Mesothelial cell of epicardium (in vitro differentiated cells): ENCODE results near the gene INPP5B. TPM values are rescaled to one million over a fixed set of nuclear protein-coding genes. Genes with fewer than 3 reads are reported as not detected.
"Not testable (repeated sequence)": the region's sequence is repeated elsewhere in the genome, so short reads cannot be mapped to it uniquely, and the experiment has no call there.

Experiments used
- DNase-seq, 2 experiments: peaks; one replicate each; pipeline ENCODE4 v3.0.0; 2021; ENCODE audit warnings: low spot score in 2 of 2; ENCODE audit not compliant: unreplicated experiment in 2 of 2
- H3K27ac Mint-ChIP-seq: 2 replicates; pipeline ENCODE4 v1.8.0; 2021; ENCODE audit warnings: mixed read lengths
- H3K27me3 Mint-ChIP-seq: 2 replicates; pipeline ENCODE4 v1.8.0; 2021; ENCODE audit warnings: low read depth, mixed read lengths
- H3K36me3 Mint-ChIP-seq: 2 replicates; pipeline ENCODE4 v1.8.0; 2021; ENCODE audit warnings: mixed read lengths
- H3K4me1 Mint-ChIP-seq: 2 replicates; pipeline ENCODE4 v1.8.0; 2021; ENCODE audit warnings: mixed read lengths
- H3K4me3 Mint-ChIP-seq: 2 replicates; pipeline ENCODE4 v1.8.0; 2021; ENCODE audit warnings: mild to moderate bottlenecking, moderate library complexity, mixed read lengths
- H3K9me3 Mint-ChIP-seq: 2 replicates; pipeline ENCODE4 v1.8.0; 2021; ENCODE audit warnings: mixed read lengths
- total RNA-seq: library from RNA; stranded (reverse); gene quantifications from 3 replicates; pipeline ENCODE4 v1.2.1, GENCODE V29; 2021
- TF ChIP-seq, protein P1 (sequence below): fragments of 200-600 bp; sonication (generic); IDR thresholded peaks from one replicate; pipeline ENCODE4 v1.5.0; 2021; ENCODE audit warnings: antibody characterized with exemption; ENCODE audit not compliant: unreplicated experiment

The INPP5B gene
- total RNA-seq, 1 donor from 2014 or later = 21.5 TPM

DNA sequence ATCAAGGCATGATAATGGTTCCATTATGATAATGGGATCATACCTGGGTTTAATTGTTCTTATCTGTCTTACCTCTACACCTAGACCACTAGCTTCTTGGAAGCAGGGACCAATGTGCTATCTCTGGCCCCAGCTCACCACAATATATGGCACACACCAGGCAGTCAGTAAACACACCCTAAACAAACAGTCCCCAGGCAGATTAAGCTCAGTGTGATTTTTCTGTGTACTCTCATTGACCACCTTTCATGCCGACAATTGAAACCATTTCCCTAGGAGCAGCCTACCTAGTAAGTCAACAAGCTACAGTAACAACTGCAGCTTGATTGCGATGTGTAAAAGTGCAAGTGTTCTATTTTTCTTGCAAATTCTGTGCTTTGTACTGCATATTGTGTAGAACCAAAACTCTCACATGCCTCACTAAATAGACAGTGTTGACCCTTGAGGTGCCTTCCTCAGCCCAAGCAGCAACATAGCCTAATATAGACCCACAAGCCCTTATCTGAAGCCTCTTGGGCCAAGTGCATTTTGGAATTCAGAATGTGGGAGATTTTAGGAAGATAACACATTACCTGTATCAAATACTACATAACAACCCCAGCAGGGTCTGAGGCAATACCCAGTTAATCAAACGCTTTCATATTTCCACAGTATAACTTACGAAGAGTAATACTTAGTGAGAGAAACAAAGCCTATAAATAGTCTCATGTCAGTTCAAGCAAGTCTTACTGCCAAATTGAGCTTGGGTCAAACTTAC lies 32.0 kb downstream of the INPP5B start:
- no peaks in the 10 kb centered on the region for H3K27me3 Mint-ChIP-seq
- no peak for DNase-seq

DNA sequence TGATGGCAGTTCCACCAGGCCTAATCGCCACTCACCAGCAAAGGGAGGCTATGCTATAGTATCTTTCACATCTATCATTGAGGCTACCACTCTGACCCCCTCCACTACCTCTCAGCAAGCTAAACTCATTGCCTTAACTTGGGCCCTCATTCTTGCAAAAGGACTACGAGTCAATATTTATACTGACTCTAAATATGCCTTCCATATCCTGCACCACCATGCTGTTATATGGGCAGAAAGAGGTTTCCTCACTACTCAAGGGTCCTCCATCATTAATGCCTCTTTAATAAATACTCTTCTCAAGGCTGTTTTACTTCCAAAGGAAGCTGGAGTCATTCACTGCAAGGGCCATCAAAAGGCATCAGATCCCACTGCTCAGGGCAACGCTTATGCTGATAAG lies 35.4 kb downstream of the INPP5B start:
- not testable (repeated sequence) for H3K4me3 Mint-ChIP-seq, DNase-seq, H3K27ac Mint-ChIP-seq, H3K27me3 Mint-ChIP-seq, H3K4me1 Mint-ChIP-seq
- Mint-ChIP-seq H3K36me3 (peaks cover 18% of the 10 kb centered on the region), H3K9me3 (peaks cover 14% of the 10 kb centered on the region)

More for the DNA sequence above, 32.0 kb downstream of the INPP5B start:
- Mint-ChIP-seq H3K27ac (no peak overlapping the region), H3K4me1 (no peaks in the 10 kb centered on the region), H3K4me3 (no peak overlapping the region), H3K9me3 (no peaks in the 10 kb centered on the region), H3K36me3 (no peaks in the 10 kb centered on the region)
- TF ChIP-seq, protein P1, sequence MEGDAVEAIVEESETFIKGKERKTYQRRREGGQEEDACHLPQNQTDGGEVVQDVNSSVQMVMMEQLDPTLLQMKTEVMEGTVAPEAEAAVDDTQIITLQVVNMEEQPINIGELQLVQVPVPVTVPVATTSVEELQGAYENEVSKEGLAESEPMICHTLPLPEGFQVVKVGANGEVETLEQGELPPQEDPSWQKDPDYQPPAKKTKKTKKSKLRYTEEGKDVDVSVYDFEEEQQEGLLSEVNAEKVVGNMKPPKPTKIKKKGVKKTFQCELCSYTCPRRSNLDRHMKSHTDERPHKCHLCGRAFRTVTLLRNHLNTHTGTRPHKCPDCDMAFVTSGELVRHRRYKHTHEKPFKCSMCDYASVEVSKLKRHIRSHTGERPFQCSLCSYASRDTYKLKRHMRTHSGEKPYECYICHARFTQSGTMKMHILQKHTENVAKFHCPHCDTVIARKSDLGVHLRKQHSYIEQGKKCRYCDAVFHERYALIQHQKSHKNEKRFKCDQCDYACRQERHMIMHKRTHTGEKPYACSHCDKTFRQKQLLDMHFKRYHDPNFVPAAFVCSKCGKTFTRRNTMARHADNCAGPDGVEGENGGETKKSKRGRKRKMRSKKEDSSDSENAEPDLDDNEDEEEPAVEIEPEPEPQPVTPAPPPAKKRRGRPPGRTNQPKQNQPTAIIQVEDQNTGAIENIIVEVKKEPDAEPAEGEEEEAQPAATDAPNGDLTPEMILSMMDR = no peak

DNA sequence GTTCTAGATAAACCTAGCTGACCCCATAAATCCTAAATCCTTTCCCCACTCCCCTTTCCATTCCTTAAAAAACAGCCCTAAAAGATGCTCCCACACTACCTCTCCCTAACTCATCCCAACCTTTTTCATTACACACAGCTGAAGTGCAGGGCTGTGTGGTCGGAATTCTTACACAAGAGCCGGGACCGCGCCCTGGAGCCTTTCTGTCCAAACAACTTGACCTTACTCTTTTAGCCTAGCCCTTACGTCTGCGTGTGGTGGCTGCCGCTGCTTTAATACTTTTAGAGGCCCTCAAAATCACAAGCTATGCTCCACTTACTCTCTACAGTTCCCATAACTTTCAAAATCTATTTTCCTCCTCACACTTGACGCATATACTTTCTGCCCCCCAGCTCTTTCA lies 36.0 kb downstream of the INPP5B start:
- H3K4me1 Mint-ChIP-seq, H3K27ac Mint-ChIP-seq, H3K4me3 Mint-ChIP-seq, H3K27me3 Mint-ChIP-seq, DNase-seq: not testable (repeated sequence)
- Mint-ChIP-seq H3K36me3 (peaks cover 18% of the 10 kb centered on the region), H3K9me3 (peaks cover 14% of the 10 kb centered on the region)

DNA sequence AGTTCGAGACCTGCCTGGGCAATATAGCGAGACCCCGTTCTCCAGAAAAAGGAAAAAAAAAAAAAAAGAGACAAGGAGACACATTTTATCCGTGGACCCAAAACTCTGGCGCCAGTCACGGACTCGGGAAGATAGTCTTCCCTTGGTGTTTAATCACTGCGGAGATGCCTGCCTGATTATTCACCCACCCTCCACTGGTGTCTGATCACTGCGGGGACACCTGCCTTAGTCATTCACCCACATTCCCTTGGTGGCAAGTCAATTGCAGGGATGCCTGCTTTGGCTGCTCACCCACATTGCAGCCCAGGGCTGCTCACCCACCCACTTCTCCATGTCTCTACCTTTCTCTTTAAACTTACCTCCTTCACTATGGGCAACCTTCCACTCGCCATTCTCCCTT lies 38.3 kb downstream of the INPP5B start:
- DNase-seq, H3K4me3 Mint-ChIP-seq, H3K4me1 Mint-ChIP-seq, H3K27me3 Mint-ChIP-seq, H3K27ac Mint-ChIP-seq: not testable (repeated sequence)
- Mint-ChIP-seq H3K9me3 (peaks cover 14% of the 10 kb centered on the region), H3K36me3 (peaks cover 23% of the 10 kb centered on the region)

DNA sequence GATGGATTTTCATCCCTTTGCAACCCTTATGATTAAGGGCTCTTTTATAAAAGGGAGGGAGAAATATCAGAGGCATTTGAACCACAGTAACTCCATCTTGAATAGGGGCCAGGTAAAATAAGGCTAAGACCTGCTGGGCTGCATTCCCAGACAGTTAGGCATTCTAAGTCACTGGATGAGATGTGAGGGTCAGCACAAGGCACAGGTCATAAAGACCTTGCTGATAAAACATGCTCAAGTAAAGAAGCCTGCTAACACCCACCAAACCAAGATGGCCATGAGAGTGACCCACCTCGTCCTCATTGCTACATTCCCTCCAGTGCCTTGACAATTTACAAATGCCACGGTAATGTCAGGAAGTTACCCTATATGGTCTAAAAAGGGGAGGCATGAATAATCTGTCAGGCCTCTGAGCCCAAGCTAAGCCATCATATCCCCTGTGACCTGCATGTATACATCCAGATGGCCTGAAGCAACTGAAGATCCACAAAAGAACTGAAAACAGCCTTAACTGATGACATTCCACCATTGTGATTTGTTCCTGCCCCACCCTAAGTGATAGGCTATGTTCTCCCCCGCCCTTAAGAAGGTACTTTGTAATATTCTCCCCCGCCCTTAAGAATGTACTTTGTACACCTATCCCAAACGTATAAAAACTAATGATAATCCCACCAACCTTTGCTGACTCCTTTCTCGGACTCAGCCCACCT lies 39.3 kb downstream of the INPP5B start:
- H3K9me3 Mint-ChIP-seq = peaks cover 14% of the 10 kb centered on the region
- H3K27ac Mint-ChIP-seq, DNase-seq, H3K27me3 Mint-ChIP-seq, H3K4me3 Mint-ChIP-seq, H3K4me1 Mint-ChIP-seq: not testable (repeated sequence)
- peaks cover 25% of the 10 kb centered on the region for H3K36me3 Mint-ChIP-seq

DNA sequence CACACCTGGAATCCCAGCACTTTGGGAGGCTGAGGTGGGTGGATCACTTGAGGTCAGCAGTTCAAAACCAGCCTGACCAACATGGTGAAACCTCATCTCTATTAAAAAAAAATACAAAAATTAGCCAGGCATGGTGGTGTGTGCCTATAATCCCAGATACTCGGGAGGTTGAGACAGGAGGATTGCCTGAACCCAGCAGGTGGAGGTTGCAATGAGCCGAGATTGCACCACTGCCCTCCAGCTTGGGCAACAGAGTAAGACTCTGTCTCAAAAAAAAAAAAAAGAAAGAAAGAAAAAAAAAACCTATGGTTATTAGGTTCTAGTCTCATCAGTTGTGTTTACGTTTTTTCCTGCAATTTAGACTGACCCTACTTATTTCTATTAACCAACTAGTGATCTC lies 40.3 kb downstream of the INPP5B start:
- H3K27ac Mint-ChIP-seq, H3K4me1 Mint-ChIP-seq, H3K27me3 Mint-ChIP-seq, DNase-seq, H3K4me3 Mint-ChIP-seq: not testable (repeated sequence)
- H3K36me3 Mint-ChIP-seq = peaks cover 27% of the 10 kb centered on the region
- H3K9me3 Mint-ChIP-seq = peaks cover 14% of the 10 kb centered on the region

DNA sequence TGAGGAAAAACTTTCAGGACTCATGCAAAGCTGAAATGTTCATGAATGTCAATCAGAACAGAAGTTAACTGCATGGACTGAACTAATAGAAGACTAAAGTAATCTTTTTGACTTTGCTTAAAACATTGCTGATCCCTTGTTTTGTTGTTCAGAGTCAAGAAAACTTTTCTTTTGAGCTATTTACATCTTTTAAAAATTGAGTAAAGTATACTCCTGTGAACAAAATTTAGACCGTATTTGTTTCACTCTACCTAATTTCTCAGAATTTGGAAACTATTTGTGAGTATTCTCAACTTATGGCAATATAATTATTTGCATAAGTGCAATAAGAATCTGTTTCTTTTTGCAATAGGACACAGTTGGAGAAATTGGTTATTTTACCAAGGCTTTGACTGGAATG lies 41.1 kb downstream of the INPP5B start:
- H3K27me3 Mint-ChIP-seq = no peaks in the 10 kb centered on the region
- peaks cover 31% of the 10 kb centered on the region for H3K36me3 Mint-ChIP-seq
- H3K9me3 Mint-ChIP-seq = peaks cover 14% of the 10 kb centered on the region
- DNase-seq = no peak
- no peak overlapping the region for H3K4me3 Mint-ChIP-seq
- H3K27ac Mint-ChIP-seq = no peak overlapping the region
- H3K4me1 Mint-ChIP-seq = no peaks in the 10 kb centered on the region
- TF ChIP-seq, protein P1 = no peak

DNA sequence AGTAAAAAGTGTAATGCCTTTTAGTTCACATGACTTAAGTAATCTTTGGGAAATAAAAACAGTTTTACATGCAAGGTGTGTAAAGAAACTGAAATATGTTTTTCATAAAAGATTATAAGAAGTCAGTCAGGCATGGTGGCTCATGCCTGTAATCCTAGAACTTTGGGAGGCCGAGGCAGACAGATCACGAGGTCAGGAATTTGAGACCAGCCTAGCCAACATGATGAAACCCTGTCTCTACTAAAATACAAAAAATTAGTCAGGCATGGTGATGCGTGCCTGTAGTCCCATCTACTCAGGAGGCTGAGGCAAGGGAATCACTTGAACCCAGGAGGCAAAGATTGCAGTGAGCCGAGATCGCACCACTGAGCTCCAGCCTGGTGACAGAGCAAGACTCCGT lies 42.9 kb downstream of the INPP5B start:
- H3K4me3 Mint-ChIP-seq, H3K27ac Mint-ChIP-seq, H3K27me3 Mint-ChIP-seq, H3K4me1 Mint-ChIP-seq, DNase-seq: not testable (repeated sequence)
- Mint-ChIP-seq H3K36me3 (peaks cover 31% of the 10 kb centered on the region), H3K9me3 (peaks cover 14% of the 10 kb centered on the region)
